ENCODE data around the gene PNCK.
"Not testable (repeated sequence)": the region's sequence is repeated elsewhere in the genome, so short reads cannot be mapped to it uniquely, and the experiment has no call there.

PNCK gene

GRCh38 chrX:153699210-153699783 is 25.7 kb upstream of the PNCK start:
- DNase-seq (ENCODE audit: low spot score), result not testable (repeated sequence)

DNA sequence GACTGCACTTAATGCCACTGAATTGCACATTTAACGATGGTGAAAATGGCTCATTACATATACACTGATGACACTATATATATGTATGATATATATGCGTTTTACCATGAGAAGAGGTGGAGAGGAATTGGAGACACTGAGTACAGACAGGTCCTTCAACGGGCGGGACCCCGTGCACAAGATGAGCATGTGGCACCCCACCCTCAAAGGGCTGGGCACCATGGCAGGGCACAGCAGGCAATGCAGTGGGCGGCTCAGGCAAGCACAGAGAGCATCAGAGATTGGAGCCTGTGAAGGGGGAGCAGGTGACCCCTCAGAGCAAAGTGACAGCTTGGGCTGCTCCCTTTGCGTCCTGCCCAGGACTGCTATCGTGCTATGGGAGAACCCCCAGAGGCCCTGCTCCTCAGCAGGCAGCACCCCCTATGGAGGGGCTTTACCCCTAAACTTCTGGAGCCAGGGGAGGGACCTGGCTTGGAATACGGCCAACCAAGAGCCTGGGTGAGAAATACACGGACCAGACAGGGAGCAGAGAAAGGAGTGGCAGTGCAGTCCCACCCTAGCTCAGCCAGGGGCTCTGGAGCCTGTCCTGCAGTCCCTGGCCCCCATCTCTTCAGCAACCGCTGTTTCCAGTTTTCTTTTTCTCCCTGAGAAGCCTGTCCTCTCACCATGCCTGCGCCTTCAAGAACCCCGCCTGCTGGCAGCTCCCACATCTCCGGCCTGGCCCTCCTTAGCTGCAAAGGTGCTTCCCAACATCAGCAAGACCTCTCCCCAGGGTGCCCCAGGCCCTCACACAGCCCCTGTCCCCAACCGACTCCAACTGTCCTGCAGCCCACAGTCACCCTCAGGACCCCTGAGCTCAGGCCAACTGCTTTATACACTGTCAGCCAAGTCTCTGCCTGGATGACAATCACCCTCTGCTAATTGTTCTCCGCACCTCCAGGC is 24.6 kb upstream of the PNCK start:
- no peak for DNase-seq (ENCODE audit: low spot score)

- not testable (repeated sequence) for DNase-seq (ENCODE audit: low spot score)
Measured at GRCh38 chrX:153696986-153697722, 23.5 kb upstream of the PNCK start.

GRCh38 chrX:153696538-153696937 is 22.9 kb upstream of the PNCK start:
- not testable (repeated sequence) for DNase-seq (ENCODE audit: low spot score)

GRCh38 chrX:153696100-153696499 is 22.5 kb upstream of the PNCK start:
- no peak for DNase-seq (ENCODE audit: low spot score)

GRCh38 chrX:153694687-153695270 is 21.2 kb upstream of the PNCK start:
- no peak for DNase-seq (ENCODE audit: low spot score)

GRCh38 chrX:153694256-153694655 is 20.6 kb upstream of the PNCK start:
- not testable (repeated sequence) for DNase-seq (ENCODE audit: low spot score)

DNA sequence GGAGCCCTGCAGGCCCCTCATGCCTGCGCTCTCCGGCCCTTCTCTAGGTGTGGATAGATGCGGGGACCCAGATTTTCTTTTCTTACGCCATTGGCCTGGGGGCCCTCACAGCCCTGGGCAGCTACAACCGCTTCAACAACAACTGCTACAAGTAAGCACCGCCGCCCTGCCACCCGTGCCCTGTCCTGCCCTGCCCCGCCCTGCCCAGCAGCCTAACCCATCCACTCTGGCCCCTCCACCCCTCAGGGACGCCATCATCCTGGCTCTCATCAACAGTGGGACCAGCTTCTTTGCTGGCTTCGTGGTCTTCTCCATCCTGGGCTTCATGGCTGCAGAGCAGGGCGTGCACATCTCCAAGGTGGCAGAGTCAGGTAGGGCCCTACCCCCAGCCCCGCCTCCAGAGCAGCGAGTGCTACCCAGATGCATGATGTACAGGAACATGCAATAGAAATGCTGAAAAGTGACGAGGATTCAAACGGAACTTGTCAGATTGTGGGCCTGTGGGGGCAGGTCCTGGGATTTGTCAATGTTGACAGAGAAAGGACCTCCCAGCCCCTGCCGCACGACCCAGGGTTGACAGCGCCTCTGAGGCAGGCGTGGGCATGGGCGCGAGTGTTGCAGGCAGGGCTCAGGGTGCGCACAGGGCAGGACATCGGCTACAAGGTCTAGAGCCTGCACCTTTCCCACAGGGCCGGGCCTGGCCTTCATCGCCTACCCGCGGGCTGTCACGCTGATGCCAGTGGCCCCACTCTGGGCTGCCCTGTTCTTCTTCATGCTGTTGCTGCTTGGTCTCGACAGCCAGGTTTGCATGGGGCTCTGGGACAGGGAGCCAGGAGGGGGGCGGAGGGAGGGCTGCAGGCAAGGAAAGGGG is 19.8 kb upstream of the PNCK start:
- DNase-seq (ENCODE audit: low spot score), result no peak

DNA sequence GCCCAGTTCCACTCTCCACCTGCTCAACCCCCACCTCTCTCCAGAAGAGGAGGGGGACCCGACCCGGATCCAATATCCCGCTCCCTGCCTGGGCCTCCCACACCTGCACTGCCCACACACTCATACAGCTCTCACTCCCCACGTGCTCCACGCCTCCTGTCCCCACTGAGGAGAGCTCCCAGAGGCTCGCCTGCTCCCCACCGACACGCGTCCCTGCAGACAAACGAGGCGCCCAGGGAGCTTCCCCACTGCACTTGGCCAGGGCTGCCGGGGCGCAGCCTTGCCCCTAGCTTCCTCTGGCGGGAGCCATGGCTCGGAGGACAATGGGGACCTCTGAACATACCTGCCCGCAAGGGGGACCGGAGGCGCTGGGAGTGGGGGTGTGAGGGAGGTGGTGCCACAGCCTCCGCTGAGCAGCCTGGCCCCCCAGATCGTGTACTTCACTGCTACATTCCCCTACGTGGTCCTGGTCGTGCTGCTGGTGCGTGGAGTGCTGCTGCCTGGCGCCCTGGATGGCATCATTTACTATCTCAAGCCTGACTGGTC is 19.1 kb upstream of the PNCK start:
- DNase-seq (ENCODE audit: low spot score), result no peak

DNA sequence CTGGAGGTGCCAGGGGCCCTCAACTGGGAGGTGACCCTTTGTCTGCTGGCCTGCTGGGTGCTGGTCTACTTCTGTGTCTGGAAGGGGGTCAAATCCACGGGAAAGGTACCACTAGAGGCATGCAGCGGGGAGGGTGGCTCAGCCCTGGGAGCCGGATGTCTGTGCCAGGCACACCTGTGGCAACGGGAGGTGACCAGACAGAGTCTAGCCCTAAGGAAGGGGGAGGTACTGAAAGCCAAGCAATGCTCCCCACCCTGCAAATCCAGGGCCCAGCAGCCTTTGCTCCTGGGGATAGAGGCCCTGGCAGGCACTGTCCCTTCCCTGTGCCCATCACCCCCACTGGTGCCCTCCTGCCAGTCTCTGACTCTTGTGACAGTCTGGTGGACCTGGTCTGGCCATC is 18.4 kb upstream of the PNCK start:
- no peak for DNase-seq (ENCODE audit: low spot score)

DNA sequence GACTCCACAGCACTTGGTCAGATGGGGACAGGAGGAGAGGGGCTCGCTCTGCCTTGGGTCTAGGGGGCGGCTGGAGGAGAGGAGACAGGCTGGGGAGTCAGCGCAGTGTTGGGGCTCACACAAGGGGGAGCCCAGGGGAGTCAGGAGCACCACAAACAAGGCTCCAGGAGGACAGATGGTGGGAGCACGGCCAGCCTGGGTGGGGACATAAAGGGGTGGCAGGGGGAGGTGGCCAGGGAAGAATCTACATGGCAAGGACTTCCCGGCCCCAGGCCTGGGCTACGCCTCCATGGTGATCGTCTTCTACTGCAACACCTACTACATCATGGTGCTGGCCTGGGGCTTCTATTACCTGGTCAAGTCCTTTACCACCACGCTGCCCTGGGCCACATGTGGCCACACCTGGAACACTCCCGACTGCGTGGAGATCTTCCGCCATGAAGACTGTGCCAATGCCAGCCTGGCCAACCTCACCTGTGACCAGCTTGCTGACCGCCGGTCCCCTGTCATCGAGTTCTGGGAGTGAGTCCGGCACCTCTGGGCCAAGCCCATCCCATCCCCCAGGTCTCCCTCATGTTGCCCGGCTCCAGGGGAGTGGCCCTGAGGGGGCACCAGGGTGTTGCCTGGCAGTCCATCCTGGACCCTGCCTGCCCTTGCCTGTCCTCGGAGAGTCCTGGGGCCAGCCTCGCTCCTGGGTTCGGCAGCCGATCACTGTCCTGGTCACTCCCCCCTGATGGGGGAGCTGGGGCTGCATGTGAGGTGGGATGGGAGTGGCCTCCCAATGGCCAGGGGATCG is 17.6 kb upstream of the PNCK start:
- not testable (repeated sequence) for DNase-seq (ENCODE audit: low spot score)

DNA sequence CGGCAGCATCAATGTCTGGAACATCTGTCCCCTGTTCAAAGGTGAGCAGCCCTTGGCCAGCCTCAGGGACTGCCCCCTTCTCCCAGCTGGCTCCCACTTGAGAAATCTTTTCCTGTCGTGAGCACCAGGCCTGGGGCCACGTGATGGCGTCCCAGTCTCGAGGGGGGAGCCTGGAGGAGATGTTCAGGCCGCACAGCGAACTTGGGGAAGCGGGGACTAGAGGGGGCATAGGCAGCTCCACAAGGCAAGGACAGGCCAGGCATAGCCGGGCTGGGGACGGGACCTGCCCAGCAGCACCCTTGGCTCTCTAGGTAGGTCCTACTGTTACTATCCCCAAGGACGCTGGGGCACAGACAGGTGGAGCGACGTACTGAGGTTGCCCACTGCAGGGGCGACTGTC is 16.9 kb upstream of the PNCK start:
- DNase-seq (ENCODE audit: low spot score), result no peak

- peak; percentile 51 for DNase-seq (ENCODE audit: low spot score)
Measured at GRCh38 chrX:153689654-153690465, 16.2 kb upstream of the PNCK start.

DNA sequence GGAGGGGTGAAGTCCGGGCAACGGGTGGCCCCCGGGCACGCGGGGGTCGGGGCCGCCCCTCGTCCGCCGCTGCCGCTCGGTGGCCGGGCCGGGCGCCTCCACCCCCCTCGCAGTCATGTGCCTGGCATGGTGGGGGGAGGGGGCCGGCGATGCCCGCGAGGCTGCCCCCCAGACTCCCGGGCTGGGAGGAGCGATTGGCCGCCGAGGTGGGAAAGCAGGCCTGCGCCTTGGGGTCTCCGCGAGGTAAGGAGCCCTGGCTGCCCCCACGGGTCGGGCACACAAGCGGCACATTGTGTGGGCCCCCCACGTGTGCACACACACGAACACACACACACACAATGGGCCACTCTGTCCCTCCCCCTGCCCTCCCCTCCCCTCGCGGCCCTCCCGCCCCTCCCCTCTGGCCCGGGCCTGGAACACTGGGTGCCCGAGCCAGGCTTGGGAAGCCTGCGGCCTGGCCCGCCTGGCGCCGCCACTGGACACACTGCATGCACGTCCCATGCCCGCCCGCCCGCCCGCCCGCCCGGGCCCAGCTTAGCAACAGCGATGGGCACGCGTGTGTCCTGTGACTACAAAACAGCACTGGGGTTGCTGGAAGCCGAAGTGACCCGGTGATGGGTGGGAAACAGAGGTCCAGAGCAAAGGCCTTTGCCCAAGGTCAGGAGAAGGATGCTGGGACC is 15.4 kb upstream of the PNCK start:
- DNase-seq (ENCODE audit: low spot score), result no peak

- no peak for DNase-seq (ENCODE audit: low spot score)
Measured at GRCh38 chrX:153688506-153688905, 14.9 kb upstream of the PNCK start.

DNA sequence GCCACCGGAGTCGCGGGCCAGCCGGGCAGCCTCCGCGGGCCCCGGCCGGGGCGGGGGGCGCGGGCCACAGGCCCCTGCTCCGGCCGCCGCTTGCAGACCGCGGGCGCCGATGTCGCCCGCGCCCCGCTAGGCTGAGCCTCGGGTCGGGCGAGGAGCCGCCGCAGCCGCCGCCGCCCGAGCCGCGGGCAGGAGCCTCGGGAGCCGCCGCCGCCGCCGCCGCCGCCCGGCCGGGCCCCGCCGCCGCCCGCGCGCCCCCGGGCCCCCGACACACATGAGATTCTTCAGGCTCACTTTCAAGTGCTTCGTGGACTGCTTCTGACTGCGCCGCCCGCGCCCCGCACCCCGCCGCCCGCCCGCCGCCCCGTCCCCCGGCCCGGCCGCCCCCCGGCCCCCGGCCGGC is 14.5 kb upstream of the PNCK start:
- no peak for DNase-seq (ENCODE audit: low spot score)

DNA sequence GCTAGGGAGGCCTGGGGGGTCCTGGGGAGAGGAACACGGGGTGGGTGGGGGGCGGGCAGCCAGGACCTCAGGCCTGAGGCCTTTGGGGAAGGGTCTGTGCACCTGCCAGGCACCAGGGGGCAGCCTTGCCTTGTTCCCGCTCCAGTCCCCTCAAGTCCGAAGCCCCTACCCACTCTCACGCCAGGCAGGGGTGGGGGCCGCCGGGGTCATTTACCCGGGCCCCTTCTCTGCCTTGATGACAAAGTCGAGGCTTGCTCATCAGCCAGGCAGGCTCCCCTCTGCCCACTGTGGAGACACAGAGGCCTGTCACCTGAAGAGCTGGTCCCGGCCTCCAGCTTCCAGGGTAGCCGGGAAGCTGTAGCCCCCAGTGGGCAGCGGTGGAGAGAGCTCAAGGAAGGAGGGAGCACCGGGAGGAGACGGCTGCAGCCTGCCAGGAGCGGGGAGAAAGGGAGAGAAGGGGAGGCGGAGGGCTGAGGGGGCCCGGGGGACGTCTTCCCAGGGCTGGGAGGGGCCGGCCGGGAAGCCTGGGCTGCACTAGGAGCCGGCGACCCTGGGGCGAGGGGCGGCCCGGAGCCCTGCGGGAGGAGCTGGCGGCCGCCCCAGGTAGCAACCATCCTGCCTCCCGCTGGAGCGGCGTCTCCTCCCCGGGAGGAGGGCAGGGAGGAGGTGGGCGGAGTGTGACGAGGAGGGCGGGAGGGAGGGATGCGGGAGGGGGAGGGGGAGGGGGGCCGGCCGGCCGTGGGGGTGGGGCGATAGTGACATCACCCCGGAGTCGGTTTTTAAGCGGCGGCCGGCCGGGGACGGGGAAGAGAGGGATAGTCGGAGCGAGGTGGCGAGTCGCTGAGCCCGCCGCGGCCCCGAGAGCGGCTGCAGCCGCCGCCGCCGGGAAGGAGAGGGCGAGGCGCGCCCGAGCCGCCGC is 13.8 kb upstream of the PNCK start, which contains the start of gene SLC6A8:
Gene SLC6A8, plus strand, starts transcription at position 806 of the 919 bp plus-strand sequence. CDS start 649 bp downstream, outside the sequence.
- peak; percentile 67 for DNase-seq (ENCODE audit: low spot score)

DNA sequence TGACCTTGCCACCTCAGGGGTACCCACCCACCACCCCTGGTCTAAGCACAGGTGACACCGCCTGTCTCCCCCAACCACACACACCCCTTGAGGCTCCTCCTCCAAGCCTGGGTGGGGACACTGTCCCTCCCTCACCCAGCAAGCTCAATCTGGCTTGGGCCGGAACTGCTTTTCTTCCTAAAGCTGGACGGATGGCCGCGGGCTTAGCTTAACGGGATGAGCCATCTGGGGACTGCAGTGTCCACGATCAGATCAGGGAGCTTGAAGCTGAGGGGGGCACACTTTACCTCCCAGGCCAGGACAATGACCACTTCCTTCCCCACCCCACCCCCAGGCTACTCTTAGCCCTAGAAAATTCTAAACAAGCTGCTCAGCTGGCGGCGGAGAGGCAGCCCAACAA is 13.1 kb upstream of the PNCK start:
- DNase-seq (ENCODE audit: low spot score), result no peak

Data from HuH-7 (cell line).